ENCODE measurements around the gene TTC39C.

The TTC39C gene

DNA sequence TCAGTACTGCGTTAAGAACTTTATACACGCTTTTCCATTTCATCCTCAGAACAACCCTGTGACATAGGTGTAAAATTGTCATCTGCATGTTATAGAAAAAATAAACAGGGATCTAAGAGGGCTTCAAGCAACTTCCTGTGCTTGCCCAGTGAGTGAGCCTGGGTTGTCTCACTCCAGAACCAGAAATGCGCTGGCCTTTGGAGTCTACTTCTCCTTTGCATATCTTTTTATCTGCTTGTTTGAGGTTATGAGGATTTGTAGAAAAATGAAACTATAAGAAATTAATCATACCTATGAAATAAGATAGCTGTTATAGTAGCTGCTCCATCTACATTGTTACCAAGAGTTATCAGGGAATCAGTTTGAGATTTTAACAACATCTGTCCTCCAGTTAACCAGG is 69.0 kb downstream of the TTC39C start:
- Mint-ChIP-seq H3K4me1 (ENCODE audit: low read depth) (no peaks in the 10 kb centered on the region), H3K9me3 (no peaks in the 10 kb centered on the region), H3K27ac (no peak overlapping the region), H3K27me3 (no peaks in the 10 kb centered on the region), H3K4me3 (no peak overlapping the region), H3K36me3 (ENCODE audit: low read depth) (peaks cover 33% of the 10 kb centered on the region)
- intact Hi-C loops (cut with micrococcal nuclease) = no loop called here

DNA sequence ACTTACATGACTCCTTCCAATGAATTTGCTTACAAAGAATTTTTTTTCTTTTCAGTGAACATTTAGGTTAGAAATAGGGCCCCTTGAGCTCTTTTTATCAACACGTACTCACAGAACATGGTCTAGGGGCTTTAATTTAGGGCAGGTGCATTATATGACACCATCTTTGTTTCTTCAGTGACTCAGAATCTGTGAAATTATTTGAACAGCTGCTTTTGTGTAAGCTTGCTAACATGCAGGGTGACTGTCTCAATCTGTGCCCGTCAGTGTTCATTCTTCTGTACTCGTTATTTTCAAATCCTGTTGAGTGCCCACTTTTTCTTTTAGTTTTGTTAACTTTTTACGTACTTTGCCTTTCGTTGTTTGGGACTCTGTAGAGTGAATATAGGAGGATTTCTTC is 71.5 kb downstream of the TTC39C start:
- Mint-ChIP-seq H3K4me1 (ENCODE audit: low read depth) (no peaks in the 10 kb centered on the region), H3K4me3 (no peak overlapping the region), H3K36me3 (ENCODE audit: low read depth) (peaks cover 38% of the 10 kb centered on the region), H3K9me3 (no peaks in the 10 kb centered on the region), H3K27ac (no peak overlapping the region), H3K27me3 (no peaks in the 10 kb centered on the region)
- intact Hi-C loops (cut with micrococcal nuclease) = no loop called here

DNA sequence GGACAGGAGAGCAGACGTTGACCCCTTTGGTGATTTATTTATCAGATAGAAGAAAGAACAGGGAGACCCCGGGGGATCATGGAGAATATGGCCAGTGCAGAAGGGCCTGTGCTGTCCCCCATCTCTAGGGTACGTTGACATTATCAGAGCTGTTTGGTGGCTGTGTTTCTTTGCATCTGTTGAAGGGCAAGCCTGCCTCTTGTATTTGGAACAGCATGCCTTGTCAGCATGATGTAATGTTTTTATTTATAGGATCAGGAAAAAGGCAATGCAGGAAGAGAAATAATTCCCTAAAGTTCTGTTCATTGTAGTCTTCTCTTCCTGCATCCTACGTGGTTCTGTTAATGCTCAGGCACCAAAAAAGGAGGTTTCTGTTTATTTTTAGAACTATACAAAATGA is 74.5 kb downstream of the TTC39C start:
- intact Hi-C loops (cut with micrococcal nuclease) = no loop called here
- H3K9me3 Mint-ChIP-seq = no peaks in the 10 kb centered on the region
- H3K27me3 Mint-ChIP-seq = no peaks in the 10 kb centered on the region
- peaks cover 5% of the 10 kb centered on the region for H3K4me1 Mint-ChIP-seq (ENCODE audit: low read depth)
- no peak overlapping the region for H3K4me3 Mint-ChIP-seq
- no peak overlapping the region for H3K27ac Mint-ChIP-seq
- peaks cover 41% of the 10 kb centered on the region for H3K36me3 Mint-ChIP-seq (ENCODE audit: low read depth)

DNA sequence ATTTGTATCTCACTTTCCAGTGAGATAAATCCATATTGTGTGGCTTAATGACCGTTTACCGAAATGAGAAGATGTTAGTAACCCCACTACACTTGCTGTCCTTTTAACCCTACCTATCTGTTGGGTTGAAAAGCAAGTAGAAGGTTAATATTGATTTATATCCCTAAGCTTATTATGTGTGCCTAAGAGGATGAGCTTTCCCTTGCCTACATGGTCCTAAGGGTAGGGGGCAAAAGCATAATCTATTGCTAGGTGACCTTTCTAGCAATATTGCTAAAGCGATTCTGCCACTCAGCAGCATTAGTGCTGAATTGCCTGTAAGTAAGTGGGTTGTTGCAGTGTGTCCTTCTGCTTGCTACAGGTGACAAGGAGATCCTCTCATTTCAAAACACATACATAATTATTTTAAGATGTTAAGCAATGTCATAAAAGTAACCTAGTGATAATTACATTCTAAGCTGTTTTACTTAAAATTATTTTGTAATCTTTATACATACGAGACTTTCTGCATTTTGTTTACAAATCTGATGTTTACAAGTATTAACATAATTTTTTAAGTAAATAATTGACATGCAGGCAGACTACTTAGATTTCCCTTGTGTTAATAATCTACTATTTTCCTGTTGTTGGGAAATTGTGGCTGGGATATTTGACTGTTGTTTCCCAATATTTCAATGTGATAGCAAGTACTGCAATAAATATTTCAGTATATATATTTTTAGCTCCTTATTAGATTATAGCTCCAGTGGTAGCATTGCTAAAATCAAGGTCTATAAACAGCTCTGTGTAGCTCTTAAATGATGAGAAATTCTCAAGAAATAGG is 75.2 kb downstream of the TTC39C start:
- H3K36me3 Mint-ChIP-seq (ENCODE audit: low read depth) = peaks cover 37% of the 10 kb centered on the region
- H3K4me1 Mint-ChIP-seq (ENCODE audit: low read depth) = peaks cover 8% of the 10 kb centered on the region
- H3K4me3 Mint-ChIP-seq = no peak overlapping the region
- no peaks in the 10 kb centered on the region for H3K9me3 Mint-ChIP-seq
- no peak overlapping the region for H3K27ac Mint-ChIP-seq
- no peaks in the 10 kb centered on the region for H3K27me3 Mint-ChIP-seq
- intact Hi-C loops (cut with micrococcal nuclease) = no loop called here

DNA sequence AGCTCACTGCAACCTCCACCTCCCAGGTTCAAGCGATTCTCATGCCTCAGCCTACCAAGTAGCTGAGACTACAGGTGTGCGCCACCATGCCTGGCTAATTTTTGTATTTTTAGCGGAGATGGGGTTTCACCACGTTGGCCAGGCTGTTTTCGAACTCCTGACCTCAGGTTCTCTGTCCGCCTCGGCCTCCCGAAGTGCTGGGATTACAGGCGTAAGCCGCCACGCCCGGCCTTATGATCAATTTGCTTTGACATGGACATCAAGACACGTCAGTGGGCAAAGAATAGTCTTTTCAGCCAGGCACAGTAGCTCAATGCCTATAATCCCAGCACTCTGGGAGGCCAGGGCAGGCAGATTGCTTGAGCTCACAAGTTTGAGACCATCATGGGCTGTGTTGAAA is 76.3 kb downstream of the TTC39C start:
- no peaks in the 10 kb centered on the region for H3K27me3 Mint-ChIP-seq
- H3K4me3 Mint-ChIP-seq = no peak overlapping the region
- peaks cover 43% of the 10 kb centered on the region for H3K36me3 Mint-ChIP-seq (ENCODE audit: low read depth)
- H3K9me3 Mint-ChIP-seq = no peaks in the 10 kb centered on the region
- intact Hi-C loops (cut with micrococcal nuclease) = no loop called here
- H3K4me1 Mint-ChIP-seq (ENCODE audit: low read depth) = peaks cover 8% of the 10 kb centered on the region
- H3K27ac Mint-ChIP-seq = no peak overlapping the region

DNA sequence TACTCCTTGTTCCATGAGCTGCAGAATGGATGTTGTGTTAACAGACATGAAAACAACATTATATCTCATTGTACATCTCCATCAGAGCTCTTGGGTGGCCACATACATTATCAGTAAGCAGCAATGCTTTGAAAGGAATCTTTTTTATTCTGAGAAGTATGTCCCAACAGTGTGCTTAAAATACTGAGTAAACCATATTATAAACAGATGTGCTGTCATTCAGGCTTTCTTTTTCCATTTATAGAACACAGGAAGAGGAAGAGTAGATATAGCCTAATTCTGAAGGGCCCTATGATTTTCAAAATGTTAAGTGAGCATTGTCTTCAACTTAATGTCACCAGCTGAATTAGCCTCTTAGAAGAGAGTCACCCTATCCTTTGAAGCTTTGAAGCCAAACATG is 80.0 kb downstream of the TTC39C start:
- no peak overlapping the region for H3K27ac Mint-ChIP-seq
- peaks cover 8% of the 10 kb centered on the region for H3K9me3 Mint-ChIP-seq
- H3K27me3 Mint-ChIP-seq = no peaks in the 10 kb centered on the region
- H3K4me3 Mint-ChIP-seq = no peak overlapping the region
- intact Hi-C loops (cut with micrococcal nuclease) = no loop called here
- peaks cover 8% of the 10 kb centered on the region for H3K4me1 Mint-ChIP-seq (ENCODE audit: low read depth)
- peaks cover 40% of the 10 kb centered on the region for H3K36me3 Mint-ChIP-seq (ENCODE audit: low read depth)

DNA sequence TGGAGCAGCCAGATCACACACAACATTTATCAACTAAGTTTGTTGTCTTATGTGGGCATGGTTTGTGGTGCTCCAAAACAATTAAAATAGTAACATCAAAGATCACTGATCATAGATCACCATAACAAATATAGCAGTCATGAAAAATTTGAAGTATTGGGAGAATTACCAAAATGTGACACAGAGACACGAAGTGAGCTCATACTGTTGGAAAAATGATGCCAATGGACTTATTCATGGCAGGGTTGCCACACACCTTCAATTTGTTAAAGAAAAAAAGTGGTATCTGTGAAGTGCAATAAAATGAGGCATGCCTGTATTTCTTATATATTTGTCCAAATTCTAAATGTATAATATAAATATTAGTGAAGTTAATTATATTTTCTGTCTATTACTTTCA is 81.4 kb downstream of the TTC39C start:
- intact Hi-C loops (cut with micrococcal nuclease) = no loop called here
- Mint-ChIP-seq H3K9me3 (peaks cover 8% of the 10 kb centered on the region), H3K4me3 (no peak overlapping the region), H3K4me1 (ENCODE audit: low read depth) (peaks cover 8% of the 10 kb centered on the region), H3K27me3 (no peaks in the 10 kb centered on the region), H3K36me3 (ENCODE audit: low read depth) (peaks cover 40% of the 10 kb centered on the region), H3K27ac (no peak overlapping the region)

DNA sequence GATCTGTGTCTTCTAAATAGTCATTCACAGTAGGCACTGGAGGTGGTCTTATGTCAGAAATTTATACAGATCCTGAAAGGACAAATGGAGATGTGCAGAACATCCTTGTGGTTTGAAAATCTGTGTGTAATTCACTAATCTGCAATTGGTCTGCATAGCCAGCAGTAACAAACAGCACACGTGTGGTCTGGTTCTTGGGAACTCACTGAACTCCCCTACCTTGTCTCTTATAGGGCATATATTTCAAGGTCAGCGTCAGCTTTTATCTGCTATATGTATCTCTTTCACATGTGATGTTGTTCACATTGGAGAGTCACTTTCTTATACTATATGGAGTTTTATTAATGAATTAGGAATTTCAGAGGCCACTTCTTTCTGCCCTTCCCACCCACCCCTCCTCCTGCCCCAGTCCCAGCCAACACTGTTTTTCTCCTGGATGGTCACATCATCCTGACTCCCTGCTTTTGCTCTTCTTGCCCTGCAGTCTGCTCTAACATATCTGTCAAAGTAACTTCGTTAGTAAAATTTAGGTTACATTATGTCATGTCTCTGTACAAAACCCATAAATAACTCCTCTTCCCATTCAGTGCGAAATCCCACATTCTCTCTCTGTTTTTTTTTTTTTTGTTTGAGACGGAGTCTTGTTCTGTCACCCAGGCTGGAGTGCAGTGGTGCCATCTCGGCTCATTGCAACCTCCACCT is 88.9 kb downstream of the TTC39C start:
- peaks cover 6% of the 10 kb centered on the region for H3K4me1 Mint-ChIP-seq (ENCODE audit: low read depth)

DNA sequence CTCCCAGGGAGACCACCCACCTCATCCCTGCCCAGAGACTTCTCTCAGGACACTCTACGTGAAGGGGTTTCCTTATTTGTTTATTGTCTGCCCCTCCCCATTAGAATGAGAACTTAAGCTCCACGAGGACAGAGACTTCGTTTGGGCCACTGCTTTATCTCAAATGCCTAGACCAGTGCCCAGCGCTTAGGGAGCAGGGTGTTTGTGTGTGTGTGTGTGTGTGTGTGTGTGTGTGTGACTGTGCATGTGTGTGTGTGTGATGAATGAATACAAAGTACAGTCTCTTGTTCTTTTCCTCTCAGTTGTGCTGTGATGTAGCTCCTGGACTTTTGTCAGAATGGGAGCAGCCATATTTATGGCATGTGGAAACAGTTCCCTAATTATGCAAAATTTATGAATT is 89.9 kb downstream of the TTC39C start:
- intact Hi-C loops (cut with micrococcal nuclease) = no loop called here
- Mint-ChIP-seq H3K27me3 (no peaks in the 10 kb centered on the region), H3K4me1 (ENCODE audit: low read depth) (peaks cover 6% of the 10 kb centered on the region), H3K27ac (no peak overlapping the region), H3K36me3 (ENCODE audit: low read depth) (peaks cover 20% of the 10 kb centered on the region), H3K9me3 (no peaks in the 10 kb centered on the region), H3K4me3 (no peak overlapping the region)

More for the DNA sequence above, 88.9 kb downstream of the TTC39C start:
- Mint-ChIP-seq H3K27me3 (no peaks in the 10 kb centered on the region), H3K9me3 (no peaks in the 10 kb centered on the region), H3K4me3 (no peak overlapping the region), H3K36me3 (ENCODE audit: low read depth) (peaks cover 23% of the 10 kb centered on the region), H3K27ac (no peak overlapping the region)
- intact Hi-C loops (cut with micrococcal nuclease) = no loop called here

DNA sequence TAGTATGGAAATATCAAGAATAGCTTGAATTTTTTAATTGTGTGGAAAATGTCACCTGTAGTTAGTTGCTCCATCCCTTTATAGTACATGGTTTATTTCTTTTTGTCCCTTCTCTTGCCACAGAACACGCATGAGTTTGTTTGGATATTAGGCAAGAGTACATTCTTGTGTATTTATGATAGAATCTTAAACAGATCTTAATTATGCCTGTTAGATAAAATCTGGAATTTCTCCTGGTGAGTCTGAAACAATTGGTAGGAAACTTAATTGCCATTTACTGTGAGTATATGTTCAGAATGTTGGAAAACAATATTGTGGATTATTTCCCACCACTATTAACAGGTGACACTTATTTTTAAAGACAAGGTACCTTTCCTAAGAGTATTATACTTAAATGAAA is 94.1 kb downstream of the TTC39C start:
- Mint-ChIP-seq H3K27me3 (no peaks in the 10 kb centered on the region), H3K4me3 (no peak overlapping the region), H3K9me3 (no peaks in the 10 kb centered on the region), H3K36me3 (ENCODE audit: low read depth) (peaks cover 29% of the 10 kb centered on the region), H3K4me1 (ENCODE audit: low read depth) (no peaks in the 10 kb centered on the region), H3K27ac (no peak overlapping the region)
- intact Hi-C loops (cut with micrococcal nuclease) = no loop called here

DNA sequence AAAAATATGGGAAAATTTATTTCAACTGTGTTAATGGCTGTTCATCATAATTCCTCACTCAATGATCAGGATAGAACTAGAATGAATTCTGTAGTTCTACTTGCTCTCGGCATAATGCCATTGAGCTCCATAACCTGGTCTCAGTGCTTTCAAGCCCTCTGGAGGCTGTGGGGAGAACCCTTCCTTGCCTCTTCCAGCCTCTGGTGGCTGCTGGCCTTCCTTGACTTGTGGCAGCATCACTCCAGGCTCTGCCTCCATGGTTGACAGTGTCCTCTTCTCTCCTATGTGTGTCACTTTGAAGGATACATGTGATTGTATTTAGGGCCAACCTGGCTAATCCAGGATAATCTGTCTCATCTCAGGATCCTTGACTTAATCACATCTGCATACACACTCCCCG is 97.4 kb downstream of the TTC39C start:
- Mint-ChIP-seq H3K27me3 (no peaks in the 10 kb centered on the region), H3K4me3 (no peak overlapping the region)

DNA sequence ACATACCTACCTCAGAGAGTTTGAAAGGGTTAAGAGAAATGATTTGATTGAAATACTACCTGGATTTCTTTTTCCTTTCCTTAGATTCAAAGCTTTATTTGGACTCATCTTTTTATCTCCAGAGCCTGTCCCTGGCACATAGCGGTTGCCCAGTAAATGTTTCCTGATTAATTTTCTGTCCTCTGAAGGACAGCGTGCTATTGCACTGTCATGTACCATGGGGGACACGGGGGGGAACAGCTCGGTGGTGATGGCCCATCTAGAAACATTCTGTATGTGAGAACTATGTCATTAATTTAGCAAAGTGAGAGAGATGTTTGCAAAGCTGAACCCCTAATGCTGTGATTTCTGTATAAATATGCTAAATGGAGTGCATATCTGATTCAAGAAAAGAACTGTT is 97.9 kb downstream of the TTC39C start:
- Mint-ChIP-seq H3K27ac (no peak overlapping the region), H3K27me3 (no peaks in the 10 kb centered on the region), H3K36me3 (ENCODE audit: low read depth) (peaks cover 39% of the 10 kb centered on the region), H3K4me1 (ENCODE audit: low read depth) (peaks cover 10% of the 10 kb centered on the region), H3K9me3 (no peaks in the 10 kb centered on the region), H3K4me3 (no peak overlapping the region)
- intact Hi-C loops (cut with micrococcal nuclease) = no loop called here

More for the DNA sequence above, 97.4 kb downstream of the TTC39C start:
- peaks cover 39% of the 10 kb centered on the region for H3K36me3 Mint-ChIP-seq (ENCODE audit: low read depth)
- no peak overlapping the region for H3K27ac Mint-ChIP-seq
- H3K9me3 Mint-ChIP-seq = no peaks in the 10 kb centered on the region
- intact Hi-C loops (cut with micrococcal nuclease) = no loop called here
- peaks cover 10% of the 10 kb centered on the region for H3K4me1 Mint-ChIP-seq (ENCODE audit: low read depth)

DNA sequence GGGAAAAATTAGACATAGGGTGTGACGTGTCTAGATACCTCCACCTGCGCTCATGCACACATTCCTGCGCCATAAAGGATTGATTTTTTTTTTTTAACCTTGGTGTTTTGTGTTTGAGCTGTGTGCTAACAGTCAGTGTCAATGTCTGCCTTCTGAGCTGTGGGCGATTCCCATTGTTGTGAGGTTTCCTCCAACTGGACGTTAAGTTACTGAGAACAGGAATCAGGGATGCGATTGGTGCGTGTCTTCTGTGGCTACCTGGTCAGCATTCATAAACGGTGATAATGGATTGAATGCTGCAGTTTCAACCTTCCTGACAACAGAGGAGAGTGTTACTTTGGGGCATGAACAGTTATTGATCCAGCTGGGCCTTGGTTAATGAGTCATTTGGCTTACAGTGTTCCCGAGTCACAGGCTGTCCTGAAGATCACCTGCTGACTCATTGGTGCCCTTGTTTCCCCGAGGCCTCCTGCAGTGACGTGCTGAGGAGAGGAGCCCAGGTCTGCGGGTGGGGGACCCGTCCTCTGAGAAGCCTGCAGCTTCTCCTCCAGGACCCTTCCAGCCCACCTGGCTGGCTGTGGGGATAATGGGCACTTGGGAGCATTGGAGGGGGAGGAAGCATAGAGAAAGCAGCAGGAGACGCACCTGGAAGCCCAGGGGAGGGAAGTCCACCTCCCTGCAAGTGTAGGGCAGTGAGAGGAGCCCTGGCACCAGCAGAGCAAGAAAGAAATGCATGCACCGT is 98.5 kb downstream of the TTC39C start:
- intact Hi-C loops (cut with micrococcal nuclease) = no loop called here
- peaks cover 41% of the 10 kb centered on the region for H3K36me3 Mint-ChIP-seq (ENCODE audit: low read depth)
- no peak overlapping the region for H3K27ac Mint-ChIP-seq
- H3K27me3 Mint-ChIP-seq = no peaks in the 10 kb centered on the region
- H3K4me3 Mint-ChIP-seq = no peak overlapping the region
- H3K4me1 Mint-ChIP-seq (ENCODE audit: low read depth) = peaks cover 10% of the 10 kb centered on the region
- no peaks in the 10 kb centered on the region for H3K9me3 Mint-ChIP-seq

DNA sequence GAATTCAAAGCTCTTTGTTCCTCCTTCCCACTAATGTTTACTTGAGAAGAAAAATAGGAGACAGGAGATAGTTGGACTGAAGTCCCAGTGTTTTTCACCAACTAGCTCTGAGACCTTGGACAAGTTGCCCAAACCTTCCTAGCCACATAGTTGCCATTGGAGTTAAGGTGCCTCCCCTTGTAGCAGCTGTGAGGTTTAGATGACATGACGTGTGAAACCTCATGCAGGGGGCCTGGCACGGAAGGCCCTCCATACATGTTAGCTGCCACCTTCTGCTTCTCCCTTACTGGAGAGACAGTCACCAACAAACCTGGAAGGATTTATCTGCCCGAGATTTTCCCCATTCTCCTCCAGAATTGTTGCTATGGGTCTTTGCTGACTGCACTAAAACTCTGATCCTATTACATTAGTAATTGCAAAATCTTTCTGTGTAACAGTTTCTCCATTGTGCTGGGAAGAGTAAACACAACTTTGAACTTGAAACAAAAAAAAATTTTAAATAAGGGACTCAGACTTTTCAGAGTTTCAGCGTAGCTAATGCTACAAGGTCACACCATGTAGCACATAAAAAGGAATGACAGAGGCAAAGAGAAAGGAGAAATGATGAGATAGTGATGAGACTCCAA is 100.5 kb downstream of the TTC39C start:
- Mint-ChIP-seq H3K4me3 (peak overlapping the region; percentile 31), H3K36me3 (ENCODE audit: low read depth) (peaks cover 55% of the 10 kb centered on the region), H3K27me3 (no peaks in the 10 kb centered on the region), H3K4me1 (ENCODE audit: low read depth) (peaks cover 10% of the 10 kb centered on the region), H3K9me3 (no peaks in the 10 kb centered on the region), H3K27ac (peak overlapping the region; percentile 73)
- intact Hi-C loops (cut with micrococcal nuclease) = loop anchor here (5.0 kb wide), 2 partner anchors 98 to 493 kb away; no protein-coding TSS in a partner anchor
